ENCODE results near the gene LMAN2L. TPM values are rescaled to one million over a fixed set of nuclear protein-coding genes. Genes with fewer than 3 reads are reported as not detected.

LMAN2L gene, protein sequence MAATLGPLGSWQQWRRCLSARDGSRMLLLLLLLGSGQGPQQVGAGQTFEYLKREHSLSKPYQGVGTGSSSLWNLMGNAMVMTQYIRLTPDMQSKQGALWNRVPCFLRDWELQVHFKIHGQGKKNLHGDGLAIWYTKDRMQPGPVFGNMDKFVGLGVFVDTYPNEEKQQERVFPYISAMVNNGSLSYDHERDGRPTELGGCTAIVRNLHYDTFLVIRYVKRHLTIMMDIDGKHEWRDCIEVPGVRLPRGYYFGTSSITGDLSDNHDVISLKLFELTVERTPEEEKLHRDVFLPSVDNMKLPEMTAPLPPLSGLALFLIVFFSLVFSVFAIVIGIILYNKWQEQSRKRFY
- 12.0 and 12.4 TPM in 2 replicates for total RNA-seq (2014; rRNA removed; shearing (Covaris generic))

DNA sequence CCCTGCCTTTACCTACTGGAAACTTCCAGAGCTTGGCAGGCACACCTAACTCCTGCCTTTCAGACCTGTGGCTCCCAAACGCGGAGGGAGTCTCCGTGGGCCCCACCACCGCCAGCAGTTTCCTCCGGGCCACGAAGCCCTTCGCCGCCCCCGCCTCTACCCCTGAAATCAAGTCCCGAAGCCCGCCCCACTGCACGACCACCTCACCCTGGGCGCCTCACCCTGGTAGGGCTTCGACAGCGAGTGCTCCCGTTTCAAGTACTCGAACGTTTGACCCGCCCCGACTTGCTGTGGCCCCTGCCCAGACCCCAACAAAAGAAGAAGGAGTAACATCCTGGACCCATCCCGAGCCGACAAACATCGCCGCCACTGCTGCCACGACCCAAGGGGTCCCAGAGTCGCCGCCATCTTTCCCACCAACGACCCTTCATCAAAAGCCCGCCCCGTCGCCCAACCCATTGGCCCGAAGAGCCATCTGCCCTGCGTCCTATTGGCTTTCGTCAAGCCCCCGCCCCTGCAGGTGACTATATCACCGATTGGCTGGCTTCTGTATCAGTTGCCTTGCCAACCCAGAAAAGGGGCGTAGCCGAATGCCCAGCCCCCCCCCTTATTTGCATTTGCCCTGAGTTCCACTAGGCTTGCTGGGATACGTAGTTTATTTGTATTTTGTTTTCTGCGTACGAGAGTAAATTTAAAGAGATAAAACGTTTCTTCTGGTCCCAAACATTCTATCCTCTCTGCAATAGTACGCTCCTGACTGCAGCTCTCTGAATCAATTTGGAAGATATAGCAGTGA is at the start of gene LMAN2L:
LMAN2L (minus strand) TSS at position 432 of the 796 bp plus-strand sequence; CDS start at position 408, 24 bp downstream.
- DNase-seq (ENCODE audit: low spot score) = peak; percentile 98

DNA sequence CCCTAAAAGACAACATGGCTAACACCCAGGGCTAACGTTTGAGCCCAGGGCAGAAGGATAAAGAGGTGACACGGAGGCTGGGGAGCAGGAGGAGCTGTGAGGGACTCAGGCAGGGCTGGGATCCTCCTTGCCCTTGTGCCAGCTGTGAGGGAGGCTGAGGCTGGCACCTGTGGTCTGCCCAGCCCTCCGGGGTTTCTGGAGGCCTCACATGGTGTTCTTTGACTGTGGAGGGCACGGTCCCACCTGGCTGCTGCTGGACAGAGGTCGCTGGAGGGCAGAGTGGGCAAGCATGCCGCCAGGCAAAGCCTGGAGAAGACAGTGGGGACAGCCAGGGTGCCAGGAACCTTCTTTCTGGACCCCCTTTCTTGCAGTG is 49.4 kb upstream of the LMAN2L start:
- DNase-seq (ENCODE audit: low spot score) = no peak

DNA sequence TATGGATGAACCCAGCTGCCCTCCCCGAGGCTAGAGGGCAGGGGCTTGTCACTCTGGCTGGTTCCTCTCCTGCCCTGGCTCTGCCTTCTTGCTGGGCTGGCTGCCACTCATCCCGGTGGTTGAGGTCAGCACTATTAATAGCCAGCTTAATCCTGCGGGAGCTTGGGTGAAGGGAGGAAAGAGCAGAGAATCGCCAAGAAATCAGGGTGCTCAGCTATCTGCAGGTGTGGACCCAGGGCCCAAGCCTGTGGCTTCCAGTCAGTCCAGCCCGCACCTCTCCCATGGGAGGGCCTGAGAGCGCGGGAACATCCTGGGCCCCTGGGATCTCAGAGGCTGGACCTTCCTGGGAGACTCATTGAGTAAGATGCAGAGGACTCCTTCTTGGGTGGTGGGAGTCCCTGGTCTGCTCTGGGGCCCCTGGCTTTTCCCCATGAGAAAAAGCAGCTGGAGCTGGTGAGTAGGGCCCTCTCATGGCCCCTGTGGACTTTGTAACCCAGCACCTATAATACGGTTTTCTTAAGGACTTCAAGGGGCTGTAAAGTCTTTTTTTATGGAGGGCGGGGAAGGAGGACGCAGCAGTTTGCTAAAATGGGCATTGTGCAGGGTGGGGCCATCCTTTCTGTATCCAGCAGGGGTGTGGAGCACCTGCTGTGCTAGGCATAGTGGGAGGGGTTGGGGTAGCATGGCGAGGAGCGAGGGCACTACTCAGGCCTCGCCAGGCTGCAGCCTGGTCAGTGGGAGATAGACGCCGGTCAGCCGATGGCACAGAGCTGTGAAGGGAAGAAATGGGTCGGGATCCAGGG is 48.8 kb upstream of the LMAN2L start:
- peak; percentile 48 for DNase-seq (ENCODE audit: low spot score)

DNA sequence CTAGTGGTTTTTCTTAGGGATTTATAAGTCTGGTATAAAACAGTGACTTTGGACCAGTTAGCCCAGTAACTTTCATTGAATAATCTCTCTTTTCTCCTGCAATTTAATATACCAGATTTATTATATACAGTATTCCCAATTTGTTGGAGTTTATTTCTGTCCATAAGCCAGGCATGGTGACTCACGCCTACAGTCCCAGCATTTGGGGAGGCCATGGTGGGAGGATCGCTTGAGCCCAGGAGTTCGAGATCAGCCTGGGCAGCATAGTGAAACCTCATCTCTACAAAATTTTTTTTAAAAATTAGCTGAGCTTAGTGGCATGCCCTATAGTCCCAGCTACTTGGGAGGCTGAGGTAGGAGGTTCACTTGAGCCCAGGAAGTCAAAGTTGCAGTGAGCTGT is 47.5 kb upstream of the LMAN2L start:
- DNase-seq (ENCODE audit: low spot score) = no peak

DNA sequence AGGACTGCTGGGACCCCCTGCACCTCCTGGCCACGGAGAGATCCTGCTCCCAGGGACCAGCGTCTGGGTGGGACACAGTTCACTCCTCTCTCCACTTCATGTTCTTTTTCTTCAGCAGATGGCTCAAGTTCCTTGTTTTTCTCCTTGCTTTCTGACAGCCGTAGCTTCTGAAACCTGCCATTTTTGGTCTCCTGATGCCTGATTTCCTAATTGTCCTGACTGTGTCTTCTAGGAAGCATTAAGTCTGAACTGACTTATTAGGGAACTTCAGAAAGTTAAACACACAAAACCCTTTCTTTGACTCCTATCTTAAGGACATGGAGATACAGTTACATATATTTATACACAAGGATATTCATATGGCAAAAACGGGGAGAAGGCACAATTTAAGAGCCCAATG is 43.5 kb upstream of the LMAN2L start:
- no peak for DNase-seq (ENCODE audit: low spot score)

DNA sequence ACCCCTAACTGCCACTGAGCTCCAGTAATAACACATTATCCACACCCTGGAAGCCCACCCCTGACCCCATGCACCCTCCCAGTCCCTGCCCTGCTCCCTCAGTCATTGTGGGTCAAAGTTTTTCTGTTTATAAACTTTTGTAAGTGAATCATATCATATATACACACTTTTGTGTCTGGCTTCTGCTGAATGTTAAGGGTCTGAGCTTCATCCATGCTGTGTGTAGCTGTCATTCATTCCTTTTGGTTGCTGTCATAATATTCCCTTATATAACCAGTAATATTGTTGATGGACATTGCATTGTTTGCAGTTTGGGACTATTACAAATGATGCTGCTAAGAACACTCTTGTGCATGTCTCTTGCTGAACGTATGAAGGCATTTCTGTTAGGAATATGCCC is 35.3 kb upstream of the LMAN2L start:
- DNase-seq (ENCODE audit: low spot score) = no peak

DNA sequence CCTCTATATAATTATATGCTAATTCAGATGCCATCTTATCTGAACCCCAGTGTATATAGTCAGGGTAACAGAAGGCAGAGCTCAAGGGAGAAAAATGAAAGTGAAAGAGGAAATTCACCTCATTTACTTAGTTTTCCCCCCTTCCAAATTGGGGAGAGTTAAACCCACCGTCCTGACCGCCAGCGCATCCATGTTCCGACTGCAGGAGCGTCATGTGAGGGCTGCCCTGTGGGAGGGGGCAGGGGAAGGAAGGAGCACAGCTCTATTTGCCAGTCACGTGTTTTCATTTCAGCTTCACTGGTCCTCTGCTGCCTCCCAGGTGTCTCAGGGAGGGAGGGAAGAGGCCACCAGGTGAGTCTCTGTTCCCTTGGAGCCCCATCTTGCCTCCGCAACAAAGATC is 34.1 kb upstream of the LMAN2L start:
- DNase-seq (ENCODE audit: low spot score) = no peak

DNA sequence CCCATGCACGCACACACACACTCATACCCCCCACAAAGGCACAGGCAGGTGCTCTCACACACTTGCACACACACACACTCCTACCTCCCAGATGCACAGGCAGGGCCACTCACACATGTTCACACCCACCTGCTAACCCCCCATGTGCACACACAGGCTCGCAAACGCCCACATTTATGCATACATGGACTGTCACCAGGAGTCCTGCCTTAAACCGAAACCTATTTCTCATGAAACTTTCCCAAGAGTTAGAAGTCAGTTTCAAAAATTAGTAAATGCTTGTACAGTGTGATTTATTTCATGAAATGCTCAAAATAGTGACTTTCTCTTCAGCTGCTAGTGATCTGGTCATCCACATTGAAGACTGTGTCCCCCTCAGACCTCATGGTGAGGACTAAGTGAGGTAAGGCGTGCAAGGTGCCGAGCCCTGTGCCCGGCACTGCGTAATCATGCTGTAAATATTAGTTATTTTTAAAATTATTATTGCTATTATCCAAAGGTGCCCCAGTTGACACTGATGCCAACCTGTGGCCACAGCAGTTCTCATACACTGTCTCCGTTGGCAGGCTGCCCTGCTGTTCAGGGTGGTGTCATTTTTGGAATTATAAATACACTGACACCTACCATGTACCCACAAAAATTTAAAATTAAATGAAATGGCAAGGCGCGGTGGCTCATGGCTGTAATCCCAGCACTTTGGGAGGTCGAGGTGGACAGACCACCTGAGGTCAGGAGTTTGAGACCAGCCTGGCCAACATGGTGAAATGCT is 33.2 kb upstream of the LMAN2L start:
- DNase-seq (ENCODE audit: low spot score) = no peak

DNA sequence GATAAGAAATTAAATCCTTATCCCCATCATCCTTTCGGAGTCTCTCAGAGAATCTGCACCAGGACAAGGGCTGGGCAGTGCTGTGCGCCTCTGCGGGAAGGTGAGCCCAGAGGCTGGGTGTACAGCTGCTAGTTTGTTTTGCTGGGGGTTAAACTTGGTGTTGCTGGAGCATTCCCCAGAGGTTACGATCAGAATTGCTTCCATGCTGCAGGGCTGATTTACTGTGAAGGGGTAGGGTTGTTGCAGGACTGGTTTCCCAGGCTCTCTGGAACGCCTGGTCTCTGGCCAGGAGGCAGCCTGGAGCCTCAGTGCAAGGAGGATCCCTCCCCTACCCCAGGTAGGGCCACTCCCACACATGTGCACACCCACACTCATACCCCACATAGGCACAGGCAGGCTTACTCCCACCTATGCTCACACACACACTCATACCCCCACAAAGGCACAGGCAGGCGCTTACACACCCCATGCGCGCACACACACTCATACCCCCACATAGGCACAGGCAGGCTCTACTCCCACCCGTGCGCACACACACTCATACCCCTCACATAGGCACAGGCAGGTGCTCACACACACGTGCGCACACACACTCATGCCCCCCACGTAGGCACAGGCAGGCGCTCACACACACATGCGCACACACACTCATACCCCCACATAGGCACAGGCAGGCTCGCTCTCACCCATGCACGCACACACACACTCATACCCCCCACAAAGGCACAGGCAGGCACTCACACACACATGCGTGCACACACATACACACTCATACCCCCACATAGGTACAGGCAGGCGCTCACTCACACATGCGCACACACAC is 32.1 kb upstream of the LMAN2L start:
- DNase-seq (ENCODE audit: low spot score) = peak; percentile 79

DNA sequence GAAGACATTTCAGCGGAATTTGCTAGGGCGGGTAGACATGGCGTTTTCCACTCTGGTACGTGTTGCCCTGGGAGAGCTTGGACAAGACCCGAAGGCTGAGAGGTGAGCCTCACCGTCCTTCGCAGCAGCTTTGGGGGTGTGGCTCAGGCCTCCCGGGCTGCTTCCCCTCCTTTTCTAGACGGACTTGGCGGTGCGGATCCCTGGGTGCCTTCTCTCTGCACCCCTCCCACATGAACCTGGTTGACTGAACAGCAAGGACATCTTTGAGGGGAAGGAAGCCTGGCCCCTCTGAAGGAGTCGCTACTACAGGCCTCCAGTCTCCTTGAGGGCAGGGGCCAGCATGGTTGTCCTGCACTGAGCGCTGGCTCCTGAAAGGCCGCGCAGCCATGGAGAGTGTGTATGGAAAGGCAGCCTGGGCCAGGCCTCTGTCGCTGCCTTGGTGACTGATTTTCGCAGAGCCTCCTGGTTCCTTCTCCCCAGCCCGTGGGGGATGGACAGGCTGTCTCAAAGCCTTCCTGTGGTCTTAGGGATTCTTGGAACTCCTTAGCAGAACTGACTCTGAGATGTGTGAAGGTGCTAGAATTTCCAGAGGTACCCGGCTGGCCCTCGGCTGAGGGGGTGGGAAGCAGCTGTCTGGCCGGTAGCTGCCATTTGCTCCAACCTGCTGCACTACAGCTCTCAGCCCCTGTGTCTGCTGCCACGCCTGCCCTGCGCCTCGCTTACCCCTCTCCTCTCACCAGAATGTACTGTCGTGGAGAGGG is 30.8 kb upstream of the LMAN2L start:
- DNase-seq (ENCODE audit: low spot score) = no peak

DNA sequence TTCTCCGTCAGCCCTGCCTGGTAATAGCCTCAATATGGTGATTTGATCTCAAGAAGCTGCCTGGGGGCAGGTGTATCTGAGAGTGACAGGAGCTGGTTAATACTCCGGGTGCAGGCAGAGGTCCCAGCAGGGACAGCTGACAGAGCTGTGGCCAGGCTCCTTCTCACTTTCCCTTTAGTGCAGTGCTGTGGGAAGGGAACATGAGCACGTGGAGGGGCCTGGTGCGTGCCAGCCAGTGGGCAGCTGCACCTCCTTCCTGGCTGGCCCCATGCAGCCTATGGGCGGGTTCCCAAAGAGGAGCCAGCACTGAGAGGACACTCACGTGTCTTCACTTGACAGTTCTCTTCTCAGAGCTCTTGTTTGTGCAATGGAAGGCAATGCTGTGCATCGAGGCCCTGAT is 29.9 kb upstream of the LMAN2L start:
- no peak for DNase-seq (ENCODE audit: low spot score)

DNA sequence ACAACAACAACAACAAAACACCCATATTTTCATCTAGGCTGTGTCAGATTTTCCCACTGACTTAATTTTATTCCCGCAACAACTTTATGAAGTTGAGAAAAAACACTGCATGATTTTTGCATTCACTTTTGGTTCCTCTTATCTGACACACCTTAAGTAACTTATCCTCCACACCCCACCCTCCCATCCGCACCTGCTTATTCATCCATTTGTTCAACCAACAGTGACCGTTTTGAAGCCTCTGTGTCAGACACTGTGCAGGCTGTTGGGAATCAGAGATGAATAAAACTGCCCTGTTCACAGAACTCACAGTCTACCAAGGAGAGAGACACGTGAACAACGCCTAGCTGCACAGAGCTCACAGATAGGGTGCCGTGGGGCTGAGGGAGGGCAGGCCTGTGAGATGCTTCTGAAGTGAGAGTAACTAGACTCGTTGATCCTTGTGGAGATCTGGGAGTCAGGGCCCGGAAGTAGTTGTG is 28.3 kb upstream of the LMAN2L start:
- DNase-seq (ENCODE audit: low spot score) = no peak

DNA sequence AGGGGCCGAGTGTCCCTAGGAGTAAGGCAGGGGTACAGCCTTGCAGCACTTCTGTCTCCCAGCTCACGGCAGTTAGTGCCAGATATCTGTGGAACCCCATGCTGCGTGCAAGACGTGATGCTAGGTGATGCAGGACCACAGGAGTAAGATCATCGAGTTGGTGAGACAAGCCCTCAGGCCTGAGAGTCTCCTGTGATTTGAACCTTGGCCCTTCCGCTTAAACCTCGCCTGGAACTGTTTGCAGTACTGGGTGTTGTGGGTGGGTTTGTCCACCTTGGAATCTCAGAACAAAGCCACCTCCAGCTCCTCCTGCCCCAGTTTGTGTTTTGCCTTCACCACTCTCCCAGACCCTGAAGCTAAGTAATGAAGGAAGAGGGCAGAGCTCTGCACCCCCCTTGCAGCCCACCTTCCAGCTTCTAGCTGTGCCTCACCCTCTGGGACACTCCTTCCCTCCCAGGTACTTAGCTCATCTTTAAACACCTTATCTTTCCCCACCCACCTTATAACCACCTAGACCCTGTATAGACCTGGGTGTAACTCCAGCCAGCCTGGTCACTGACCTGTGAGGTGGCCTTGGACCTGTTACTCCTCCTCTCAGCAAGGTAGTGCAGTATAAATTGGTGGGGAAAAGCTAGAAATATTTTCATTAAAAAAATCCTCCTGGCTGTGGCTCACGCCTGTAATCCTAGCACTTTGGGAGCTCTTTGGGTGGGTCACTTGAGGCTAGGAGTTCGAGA is 27.4 kb upstream of the LMAN2L start:
- DNase-seq (ENCODE audit: low spot score) = no peak

DNA sequence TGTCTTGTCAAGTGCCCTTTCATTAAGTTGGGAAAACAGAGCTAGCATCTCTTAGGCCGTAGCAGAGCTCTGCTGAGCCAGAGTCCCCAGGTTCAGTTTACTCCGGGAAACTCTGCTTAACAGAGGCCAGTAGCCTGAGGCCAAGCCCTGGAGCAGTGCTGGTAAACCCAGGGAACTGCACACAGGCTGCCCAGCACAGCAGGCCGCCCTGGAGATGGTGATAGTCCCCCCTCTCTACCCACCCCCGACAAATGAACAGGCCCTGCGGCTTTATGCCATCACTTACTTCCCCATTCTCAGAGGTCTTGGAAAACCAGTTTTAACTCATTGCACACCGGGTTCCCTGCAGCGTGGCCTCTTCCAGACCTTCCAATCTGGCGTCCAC is 24.4 kb upstream of the LMAN2L start:
- DNase-seq (ENCODE audit: low spot score) = no peak

DNA sequence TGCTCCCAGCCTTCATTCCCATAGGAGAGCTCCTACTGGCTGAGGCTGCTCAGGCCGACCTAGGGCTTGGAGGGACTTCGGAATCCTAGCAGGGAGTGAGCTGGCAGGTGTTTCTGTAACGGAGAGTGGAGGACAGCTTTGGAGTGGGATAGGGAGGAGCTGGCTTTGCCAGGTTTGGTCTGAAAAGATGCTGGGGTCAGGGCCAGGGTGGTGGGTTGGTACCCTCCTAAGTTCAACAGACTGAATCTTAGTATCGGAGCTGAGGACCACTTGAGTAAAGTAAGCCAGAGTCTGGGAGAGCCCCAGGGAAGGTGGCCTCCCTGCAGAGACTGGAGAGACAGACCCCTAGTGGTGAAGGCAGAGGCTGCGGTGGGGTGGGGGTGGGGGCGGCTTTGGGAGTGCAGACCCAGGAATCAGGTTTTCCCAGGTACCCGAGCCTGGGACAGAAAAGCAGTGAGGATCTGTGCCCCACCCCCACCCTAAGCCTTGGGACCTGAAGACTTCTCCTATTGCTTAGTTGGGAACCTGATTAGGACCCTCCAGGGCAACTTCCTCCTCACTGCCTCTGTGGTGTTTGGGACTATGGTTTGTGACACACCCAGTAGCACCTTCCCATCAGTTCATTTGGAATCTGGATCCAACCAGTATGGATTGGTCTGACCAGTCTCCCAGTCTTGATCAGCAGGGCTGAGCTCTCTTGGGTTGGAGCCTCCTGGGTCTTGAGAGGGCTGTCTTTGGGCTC is 23.8 kb upstream of the LMAN2L start:
- DNase-seq (ENCODE audit: low spot score) = peak; percentile 63

DNA sequence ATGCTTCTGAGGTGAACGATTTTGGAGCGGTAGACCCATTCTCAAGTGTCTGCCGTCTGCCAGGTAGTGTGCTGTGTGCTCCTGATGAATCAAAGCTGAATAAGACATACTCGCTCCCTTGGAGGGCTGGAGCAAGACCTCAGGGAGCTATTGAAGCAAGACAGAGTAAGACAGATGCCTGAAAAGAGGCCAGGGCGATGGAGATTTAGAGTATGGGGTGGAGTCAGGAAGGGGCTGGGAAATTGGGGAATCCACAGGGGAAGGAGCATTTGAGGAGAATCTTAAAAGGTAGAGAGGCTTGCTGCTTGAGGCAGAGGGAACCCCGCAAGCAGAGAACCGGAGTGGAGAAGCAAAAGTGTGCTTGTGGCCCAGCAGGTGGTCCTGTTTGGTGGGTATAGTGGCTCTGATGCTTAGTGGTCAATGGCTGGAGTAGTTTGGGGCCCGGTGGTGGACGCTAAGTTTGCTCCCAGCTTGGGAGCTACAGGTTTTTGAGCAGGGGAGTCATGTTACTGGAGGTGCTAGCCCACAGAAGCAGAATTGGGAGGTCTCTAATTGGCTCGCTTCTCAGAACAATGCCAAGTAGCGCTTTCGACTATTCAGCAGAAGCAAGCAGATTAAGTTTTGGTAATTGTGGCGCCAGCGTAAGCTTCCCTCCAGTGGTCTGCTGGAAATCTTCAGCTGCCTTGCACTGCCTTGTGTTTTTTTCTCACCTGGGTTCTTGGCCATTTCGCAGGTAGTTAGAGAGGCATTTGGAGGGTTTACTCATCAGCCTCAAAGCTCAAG is 22.9 kb upstream of the LMAN2L start:
- no peak for DNase-seq (ENCODE audit: low spot score)
